Thymus (tissue), 11 donors: ENCODE data around the gene ABCB11. TPM values are rescaled to one million over a fixed set of nuclear protein-coding genes. Genes with fewer than 3 reads are reported as not detected.
"Not testable (repeated sequence)": the region's sequence is repeated elsewhere in the genome, so short reads cannot be mapped to it uniquely, and the experiment has no call there.

ENCODE experiments used
- DNase-seq, 9 donors: peaks; one replicate each; pipeline ENCODE4 v3.0.0-alpha.2; 2013; ENCODE audit warnings: low spot score in 9 of 9, low read depth in 6 of 9, missing footprints in 1 of 9
- H3K27ac ChIP-seq, 2 donors: one replicate each; pipeline ENCODE4 v1.5.1; 2013; ENCODE audit warnings: control low read depth in 1 of 2, low read depth in 1 of 2, low read length in 1 of 2, mild to moderate bottlenecking in 1 of 2, moderate library complexity in 1 of 2
- H3K27me3 ChIP-seq, 2 donors: one replicate each; pipeline ENCODE4 v1.5.1; 2013; ENCODE audit warnings: low read length in 1 of 2; ENCODE audit not compliant: control insufficient read depth in 2 of 2, insufficient read depth in 1 of 2
- H3K36me3 ChIP-seq, 2 donors: one replicate each; pipeline ENCODE4 v1.5.1; 2013; ENCODE audit warnings: low read length in 1 of 2, mild to moderate bottlenecking in 1 of 2, moderate library complexity in 1 of 2; ENCODE audit not compliant: control insufficient read depth in 2 of 2, insufficient read depth in 2 of 2
- H3K4me1 ChIP-seq, 2 donors: one replicate each; pipeline ENCODE4 v1.5.1; 2013; ENCODE audit warnings: low read length in 2 of 2; ENCODE audit not compliant: control insufficient read depth in 2 of 2, insufficient read depth in 2 of 2
- H3K4me3 ChIP-seq, 2 donors: one replicate each; pipeline ENCODE4 v1.5.1; 2013; ENCODE audit warnings: low read length in 2 of 2, control low read depth in 1 of 2, mild to moderate bottlenecking in 1 of 2
- H3K9me3 ChIP-seq, 2 donors: one replicate each; pipeline ENCODE4 v1.5.1; 2013; ENCODE audit warnings: low read length in 1 of 2, mild to moderate bottlenecking in 1 of 2; ENCODE audit not compliant: control insufficient read depth in 2 of 2, insufficient read depth in 1 of 2
- WGBS: extraction: QIAGEN DNeasy Blood & Tissue Kit; methylation state at CpG from one replicate; pipeline ENCODE4 v1.1.7; 2013; 5-methylcytosine and 5-hydroxymethylcytosine counted together
- polyA plus RNA-seq: library from polyadenylated mRNA; stranded (reverse); fragments of 200-250 nt; gene quantifications from one replicate; pipeline ENCODE4 v1.2.3, GENCODE V29; 2013
- total RNA-seq: library from RNA; stranded (reverse); fragments of 120-200 nt; gene quantifications from one replicate; pipeline ENCODE4 v1.2.4, GENCODE V29; 2013
- donor health status: healthy.

The ABCB11 gene
- total and polyA plus RNA-seq, 2 donors: 0.05 to 0.09 TPM

- no peaks in the 10 kb centered on the region for H3K4me1 ChIP-seq
- WGBS: 98% methylated on average over 4 of the region's 4 CpGs
- H3K4me3 ChIP-seq: no peak overlapping the region
- no peak overlapping the region for H3K27ac ChIP-seq
- no peaks in the 10 kb centered on the region for H3K36me3 ChIP-seq
- no peak for DNase-seq
- no peaks in the 10 kb centered on the region for H3K9me3 ChIP-seq
- no peaks in the 10 kb centered on the region for H3K27me3 ChIP-seq
Observed at GRCh38 chr2:168939918-168940317, 91.2 kb downstream of the ABCB11 start.

GRCh38 chr2:168939061-168939460 is 92.1 kb downstream of the ABCB11 start:
- Histone ChIP-seq H3K36me3 (no peaks in the 10 kb centered on the region), H3K4me3 (no peak overlapping the region), H3K27me3 (no peaks in the 10 kb centered on the region), H3K4me1 (no peaks in the 10 kb centered on the region), H3K27ac (no peak overlapping the region), H3K9me3 (no peaks in the 10 kb centered on the region)
- no peak for DNase-seq
- 99% methylated on average over 1 of the region's 1 CpG for WGBS

- no peak overlapping the region for H3K4me3 ChIP-seq
- H3K9me3 ChIP-seq: no peaks in the 10 kb centered on the region
- 77% methylated on average over 14 of the region's 14 CpGs for WGBS
- no peaks in the 10 kb centered on the region for H3K27me3 ChIP-seq
- DNase-seq: no peak
- H3K4me1 ChIP-seq: no peaks in the 10 kb centered on the region
- no peak overlapping the region for H3K27ac ChIP-seq
- no peaks in the 10 kb centered on the region for H3K36me3 ChIP-seq
Observed at GRCh38 chr2:168935810-168936581, 95.1 kb downstream of the ABCB11 start.

GRCh38 chr2:168934826-168935225 is 96.3 kb downstream of the ABCB11 start:
- DNase-seq: no peak
- Histone ChIP-seq H3K36me3 (no peaks in the 10 kb centered on the region), H3K4me1 (no peaks in the 10 kb centered on the region), H3K27me3 (no peaks in the 10 kb centered on the region), H3K27ac (no peak overlapping the region), H3K9me3 (no peaks in the 10 kb centered on the region), H3K4me3 (no peak overlapping the region)
- 95% methylated on average over 2 of the region's 2 CpGs for WGBS

- WGBS: 94% methylated on average over 4 of the region's 4 CpGs
- not testable (repeated sequence) for H3K27me3 ChIP-seq, H3K4me1 ChIP-seq, H3K36me3 ChIP-seq, H3K9me3 ChIP-seq, DNase-seq, H3K4me3 ChIP-seq, H3K27ac ChIP-seq
Observed at GRCh38 chr2:168932174-168932573, 99.0 kb downstream of the ABCB11 start.

GRCh38 chr2:168930242-168930641 is 100.9 kb downstream of the ABCB11 start:
- H3K27ac ChIP-seq: no peak overlapping the region
- H3K4me3 ChIP-seq: no peak overlapping the region
- no peaks in the 10 kb centered on the region for H3K9me3 ChIP-seq
- no peaks in the 10 kb centered on the region for H3K4me1 ChIP-seq
- H3K27me3 ChIP-seq: no peaks in the 10 kb centered on the region
- H3K36me3 ChIP-seq: no peaks in the 10 kb centered on the region
- no peak for DNase-seq
- WGBS: 100% methylated on average over 1 of the region's 1 CpG

- DNase-seq: no peak
- WGBS: 90% methylated on average over 3 of the region's 3 CpGs
- Histone ChIP-seq H3K27ac (no peak overlapping the region), H3K36me3 (no peaks in the 10 kb centered on the region), H3K4me1 (no peaks in the 10 kb centered on the region), H3K4me3 (no peak overlapping the region), H3K27me3 (no peaks in the 10 kb centered on the region), H3K9me3 (no peaks in the 10 kb centered on the region)
Observed at GRCh38 chr2:168929031-168929430, 102.1 kb downstream of the ABCB11 start.

- no peaks in the 10 kb centered on the region for H3K4me1 ChIP-seq
- 80% methylated on average over 3 of the region's 3 CpGs for WGBS
- DNase-seq: no peak
Observed at GRCh38 chr2:168928113-168928831, 102.9 kb downstream of the ABCB11 start.

GRCh38 chr2:168926621-168927386 is 104.3 kb downstream of the ABCB11 start:
- H3K27me3 ChIP-seq: no peaks in the 10 kb centered on the region
- no peaks in the 10 kb centered on the region for H3K36me3 ChIP-seq
- no peaks in the 10 kb centered on the region for H3K9me3 ChIP-seq
- DNase-seq: no peak
- no peak overlapping the region for H3K27ac ChIP-seq
- 90% methylated on average over 3 of the region's 3 CpGs for WGBS
- no peaks in the 10 kb centered on the region for H3K4me1 ChIP-seq
- no peak overlapping the region for H3K4me3 ChIP-seq

More at GRCh38 chr2:168928113-168928831, 102.9 kb downstream of the ABCB11 start:
- H3K4me3 ChIP-seq: no peak overlapping the region
- no peak overlapping the region for H3K27ac ChIP-seq
- H3K27me3 ChIP-seq: no peaks in the 10 kb centered on the region
- no peaks in the 10 kb centered on the region for H3K9me3 ChIP-seq
- H3K36me3 ChIP-seq: no peaks in the 10 kb centered on the region
